T-helper 1 cell (primary cell): Measurements from ENCODE around the gene ATP8A2.

ENCODE experiments used
- DNase-seq, 5 donors: peaks; one replicate each; pipeline ENCODE4 v3.0.0-alpha.2; 2012 to 2020

Gene ATP8A2

DNA sequence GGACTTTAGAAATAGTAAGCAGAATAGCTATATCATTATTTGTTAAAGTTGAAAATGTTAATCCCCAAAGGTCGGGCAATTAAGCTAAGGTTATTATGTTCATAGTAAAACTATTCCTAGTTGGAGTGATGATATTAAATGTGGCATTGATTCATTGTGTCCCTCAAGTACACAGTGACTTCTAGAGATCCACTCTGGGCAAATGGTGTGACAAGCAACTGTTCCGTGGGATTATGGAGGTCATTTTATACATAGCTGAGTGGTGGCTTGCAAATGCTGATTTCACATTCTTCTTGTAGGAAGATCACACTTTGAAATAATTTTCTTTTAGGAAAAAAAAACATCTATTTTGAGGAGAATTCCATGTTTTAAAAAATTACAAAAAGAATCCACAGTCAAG is 317.8 kb downstream of the ATP8A2 start:
- no peak for DNase-seq

DNA sequence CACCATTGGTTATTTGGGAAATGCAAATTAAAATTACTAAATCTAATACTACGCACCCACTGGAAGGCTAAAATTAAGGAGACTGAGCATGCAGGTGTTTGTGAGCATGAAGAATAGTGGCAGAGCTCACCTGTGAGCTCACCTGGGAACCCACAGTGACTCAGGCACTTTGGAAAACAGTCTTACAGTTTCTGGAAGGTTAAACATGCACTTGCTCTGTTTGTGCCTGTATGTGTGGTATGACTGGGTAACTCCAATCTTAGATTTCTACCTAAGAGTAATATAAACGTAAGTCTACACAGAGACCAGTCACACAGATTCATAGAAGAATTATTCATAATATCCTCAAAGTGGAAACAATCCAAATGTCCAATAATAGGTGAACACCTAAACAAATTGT is 318.8 kb downstream of the ATP8A2 start:
- no peak for DNase-seq

DNA sequence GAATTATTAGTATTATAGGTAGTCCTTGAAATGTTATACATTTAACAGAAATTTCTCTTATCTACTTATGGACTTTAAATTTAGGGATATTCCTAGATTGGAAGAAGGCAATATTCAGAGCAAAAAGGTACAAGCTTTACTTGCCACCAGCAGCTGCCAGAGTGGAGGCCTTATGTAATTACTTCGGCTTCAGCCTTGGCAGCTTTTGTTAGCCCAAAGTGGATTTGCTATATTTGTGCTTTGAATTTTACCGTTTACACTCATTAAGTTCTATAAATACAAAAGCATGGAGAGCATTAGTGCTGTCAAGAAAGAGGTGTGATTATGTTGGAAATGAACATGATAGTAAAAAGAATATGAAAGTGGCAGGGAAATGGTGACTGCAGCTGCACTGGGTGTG is 319.9 kb downstream of the ATP8A2 start:
- DNase-seq, result no peak

DNA sequence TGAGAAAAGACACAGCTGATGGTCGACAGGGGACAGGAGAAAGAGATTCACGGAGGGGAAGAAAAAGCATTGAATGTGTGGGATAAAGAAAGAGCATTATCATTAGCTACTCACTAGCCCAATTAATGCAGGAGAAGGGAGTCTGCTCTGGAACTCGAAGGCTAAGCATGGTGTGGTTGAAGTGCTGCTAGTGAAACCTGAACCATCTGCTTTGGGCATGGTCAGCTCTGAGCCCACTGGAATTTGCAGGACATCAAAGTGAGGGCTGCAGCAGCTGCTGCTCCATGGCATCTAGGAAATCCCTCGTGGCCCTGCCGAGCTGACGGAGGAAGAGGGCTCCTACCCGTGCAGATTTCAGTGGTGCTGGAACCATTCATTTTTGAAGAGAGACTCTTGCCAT is 320.3 kb downstream of the ATP8A2 start:
- DNase-seq, result no peak

DNA sequence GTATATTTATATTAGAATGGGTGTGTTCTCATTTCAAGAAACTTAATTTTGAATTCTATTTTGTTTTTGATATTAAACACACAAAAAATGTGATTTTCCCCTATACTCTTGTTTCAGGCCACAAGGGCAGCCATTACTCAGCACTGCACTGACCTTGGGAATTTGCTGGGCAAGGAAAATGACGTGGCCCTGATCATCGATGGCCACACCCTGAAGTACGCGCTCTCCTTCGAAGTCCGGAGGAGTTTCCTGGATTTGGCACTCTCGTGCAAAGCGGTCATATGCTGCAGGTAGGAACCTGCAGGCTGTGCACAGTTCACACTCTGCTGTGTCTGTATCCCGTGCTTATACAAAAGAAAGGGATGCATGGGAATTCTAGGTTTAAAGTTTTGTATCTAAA is 327.3 kb downstream of the ATP8A2 start:
- DNase-seq, result no peak

DNA sequence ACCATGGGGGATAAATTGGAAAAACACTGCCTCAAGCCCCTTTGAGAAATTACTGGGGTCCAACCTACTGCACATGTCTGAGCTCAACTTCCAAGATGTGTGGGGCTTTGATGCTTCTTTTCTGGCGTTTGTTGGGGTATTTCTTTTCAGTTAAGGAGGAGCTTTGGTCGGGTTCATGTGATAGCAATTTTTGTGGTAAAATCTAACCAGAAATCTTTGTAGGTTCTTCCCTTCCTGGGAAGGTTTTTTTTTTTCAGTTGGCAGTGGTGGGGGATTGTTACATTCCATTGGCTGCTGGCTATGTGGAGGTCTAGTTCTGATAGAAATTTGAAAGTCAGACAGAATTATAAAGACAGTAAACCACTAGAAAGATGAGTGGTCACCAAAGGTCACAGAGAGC is 327.8 kb downstream of the ATP8A2 start:
- no peak for DNase-seq

DNA sequence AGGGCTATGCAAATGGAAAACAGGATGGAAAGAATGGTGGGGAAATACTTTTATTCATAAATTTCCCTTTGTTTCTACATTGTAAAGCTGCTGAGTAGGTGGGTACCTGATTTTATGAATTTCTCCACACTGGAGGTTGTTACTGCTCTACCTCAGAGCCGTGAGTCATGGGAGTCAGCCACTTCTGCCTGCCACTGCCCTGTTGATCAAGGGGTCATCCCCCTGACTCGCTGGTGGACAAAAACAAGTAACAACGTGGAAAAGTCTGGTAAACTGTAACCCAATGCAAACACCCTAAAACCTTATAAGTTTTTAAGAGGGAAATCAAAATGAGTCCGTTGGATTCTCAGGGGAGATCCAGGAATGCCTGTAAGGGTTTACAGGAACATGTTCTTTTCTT is 329.5 kb downstream of the ATP8A2 start:
- DNase-seq, result no peak

DNA sequence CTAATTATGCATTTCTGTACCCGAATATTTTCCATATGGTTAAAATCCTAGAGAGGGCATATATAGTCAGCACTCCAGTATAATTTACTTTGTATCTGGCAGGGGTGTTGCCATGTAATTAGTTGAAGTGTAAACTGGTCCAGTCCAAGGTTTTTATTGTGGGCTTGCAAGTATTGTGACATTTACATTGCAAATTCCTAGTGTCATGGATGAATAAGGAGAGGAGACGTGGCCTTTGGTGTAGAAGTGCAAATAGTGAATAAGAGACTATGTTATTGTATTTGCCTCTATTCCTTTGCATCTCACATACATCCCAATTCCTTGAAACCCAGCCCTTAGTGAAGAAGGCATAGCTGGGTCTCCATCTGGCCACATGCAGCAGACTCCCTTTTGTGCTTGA is 330.6 kb downstream of the ATP8A2 start:
- no peak for DNase-seq

DNA sequence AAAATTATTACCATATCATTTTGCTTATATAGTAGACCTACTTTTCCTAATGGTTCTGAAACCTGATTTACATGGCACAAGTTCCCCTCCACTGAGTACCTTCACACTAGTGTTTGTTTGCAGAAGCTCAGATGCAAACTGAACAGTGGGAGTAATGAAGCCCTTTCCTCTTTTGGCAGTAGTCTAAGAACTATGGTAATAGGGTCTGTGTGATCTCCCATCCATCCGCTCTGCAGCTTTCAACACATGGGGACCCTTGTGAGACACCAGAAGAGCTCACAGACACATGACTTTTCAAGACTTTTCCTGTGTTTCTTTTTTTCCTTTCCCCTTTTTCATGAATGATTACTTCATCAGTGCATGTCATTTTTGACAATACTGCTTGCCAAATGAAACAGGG is 336.0 kb downstream of the ATP8A2 start:
- DNase-seq, result no peak

DNA sequence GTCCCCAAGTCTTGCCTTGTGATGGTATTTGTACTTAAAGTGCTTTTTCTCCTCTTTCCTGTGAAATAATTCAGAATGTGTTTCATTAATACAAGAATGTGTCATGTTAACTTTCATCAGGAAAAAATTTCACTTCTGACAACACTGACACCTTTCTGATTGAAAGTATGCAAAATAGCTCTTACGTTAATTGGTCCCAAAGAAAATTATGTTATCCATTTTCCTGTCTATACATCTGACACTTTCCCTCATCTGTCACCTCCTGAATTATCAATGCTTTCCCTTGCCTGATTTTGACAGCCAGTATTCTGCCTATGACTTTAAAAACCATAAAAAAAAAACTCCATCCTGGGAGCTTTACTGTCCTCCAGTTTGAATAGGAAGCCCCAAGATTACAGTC is 336.5 kb downstream of the ATP8A2 start:
- no peak for DNase-seq

DNA sequence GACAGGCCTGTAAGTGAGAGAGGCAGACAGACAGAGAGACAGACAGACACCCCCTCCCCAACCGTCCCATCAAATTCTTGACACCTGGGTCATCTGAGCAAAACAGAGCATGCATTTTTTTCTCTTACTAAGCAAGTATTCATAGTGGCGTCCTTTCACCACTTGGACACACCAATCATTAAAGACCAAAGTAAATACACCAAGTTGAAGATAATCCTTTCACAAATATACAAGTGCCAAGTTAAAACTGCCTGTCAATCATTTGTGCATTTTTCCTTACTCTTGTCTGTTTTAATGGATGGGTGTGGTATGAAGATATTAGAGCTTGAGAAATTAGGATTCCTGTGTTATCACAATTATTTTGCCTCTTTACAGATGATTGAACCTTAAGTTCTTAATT is 337.3 kb downstream of the ATP8A2 start:
- DNase-seq, result no peak

DNA sequence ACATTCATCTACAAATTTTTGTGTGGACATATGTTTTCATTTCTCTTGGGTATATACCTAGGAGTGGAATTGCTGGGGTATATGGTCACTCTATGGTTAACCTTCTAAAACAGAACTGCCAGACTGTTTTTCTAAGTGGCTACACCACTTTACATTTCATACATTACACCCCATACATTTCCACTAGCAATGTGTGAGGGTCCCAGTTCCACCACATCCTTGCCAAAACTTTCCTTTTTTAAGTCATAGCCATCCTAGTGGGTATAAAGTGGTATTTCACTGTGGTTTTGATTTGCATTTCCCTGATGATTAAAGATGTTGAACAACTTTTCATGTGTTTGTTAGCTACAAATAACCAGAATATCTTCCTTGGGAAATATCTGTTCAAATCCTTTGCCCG is 344.0 kb downstream of the ATP8A2 start:
- no peak for DNase-seq

DNA sequence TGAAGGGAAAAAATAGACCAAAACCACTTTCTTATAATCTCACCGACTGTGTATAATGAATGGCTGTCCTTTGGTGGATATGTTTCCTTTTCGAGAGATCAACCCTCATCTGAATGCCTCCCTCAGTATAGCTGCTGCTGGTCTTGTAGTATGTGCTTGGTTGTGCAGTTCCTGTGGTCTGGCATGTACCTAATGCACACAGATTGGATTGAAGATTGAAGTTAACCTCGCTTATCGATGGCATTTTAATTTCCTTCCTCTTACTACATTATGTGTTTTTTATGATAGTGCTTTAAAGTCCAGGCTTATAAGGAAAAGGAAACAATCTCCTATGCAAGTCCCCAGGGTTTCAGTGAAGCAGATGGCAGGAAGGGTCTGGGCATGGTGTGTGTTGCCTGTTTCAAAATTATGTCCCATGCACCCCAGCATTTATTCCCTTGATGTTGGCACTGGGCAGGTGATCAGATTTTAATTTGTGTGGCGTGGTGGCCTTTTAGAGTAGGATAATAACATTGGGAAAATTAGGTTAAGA is 346.0 kb downstream of the ATP8A2 start:
- no peak for DNase-seq

DNA sequence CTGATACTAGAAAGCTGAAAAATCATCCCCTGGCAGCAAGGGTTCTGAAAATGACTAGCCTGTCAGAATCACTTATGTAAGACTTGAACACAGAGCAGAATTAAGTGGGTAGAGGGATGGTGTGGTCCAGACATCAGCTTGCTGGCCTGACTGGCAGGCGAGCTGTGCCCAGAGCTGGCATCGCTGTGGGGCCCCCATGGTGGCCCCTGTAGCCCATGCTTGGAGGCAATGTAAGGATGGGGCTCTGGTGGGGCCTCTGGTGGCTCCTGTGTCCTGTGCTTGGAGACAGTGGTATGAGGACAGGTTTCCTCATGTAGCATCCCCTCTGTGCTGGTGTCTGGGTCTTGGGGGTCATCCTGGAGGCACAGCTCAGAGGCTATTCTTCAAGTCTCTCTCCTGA is 347.9 kb downstream of the ATP8A2 start:
- no peak for DNase-seq

DNA sequence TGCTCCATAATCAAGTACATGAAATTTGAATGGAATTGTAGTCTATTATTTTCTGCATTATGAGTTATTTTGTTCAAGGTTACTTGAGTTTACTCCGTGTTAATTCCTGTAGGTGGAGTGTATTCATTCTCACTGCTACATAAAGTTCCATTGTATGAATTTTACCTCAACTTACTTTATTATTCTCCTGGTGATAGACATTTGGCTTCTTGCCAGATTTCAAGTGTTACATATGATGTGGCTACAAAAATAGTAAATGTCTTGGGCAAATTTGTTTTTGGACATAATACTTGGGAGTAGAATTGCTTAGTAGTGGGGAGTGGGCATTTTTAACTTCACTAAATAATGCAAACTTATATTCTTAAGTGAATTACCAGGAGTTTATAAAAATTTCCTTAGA is 351.1 kb downstream of the ATP8A2 start:
- no peak for DNase-seq

DNA sequence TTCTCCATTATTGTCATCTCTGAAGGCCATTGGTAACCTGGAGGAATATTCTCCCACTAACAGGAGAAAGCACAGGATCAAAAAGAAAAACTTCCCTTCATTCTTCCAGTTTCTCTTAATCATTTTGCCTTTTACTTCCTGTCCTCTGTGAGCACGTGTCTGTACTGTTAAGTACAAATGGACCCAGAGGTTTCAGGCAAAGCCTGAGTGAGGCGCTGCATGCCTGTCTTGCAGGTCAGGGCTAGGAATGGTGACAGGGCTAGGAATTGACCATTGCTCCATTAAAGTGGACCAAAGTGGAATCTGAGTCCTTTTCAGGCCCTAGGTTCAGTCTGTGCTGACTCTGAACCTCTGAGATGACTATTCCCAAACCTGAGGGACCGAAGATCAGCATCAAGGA is 353.3 kb downstream of the ATP8A2 start:
- DNase-seq, result no peak

DNA sequence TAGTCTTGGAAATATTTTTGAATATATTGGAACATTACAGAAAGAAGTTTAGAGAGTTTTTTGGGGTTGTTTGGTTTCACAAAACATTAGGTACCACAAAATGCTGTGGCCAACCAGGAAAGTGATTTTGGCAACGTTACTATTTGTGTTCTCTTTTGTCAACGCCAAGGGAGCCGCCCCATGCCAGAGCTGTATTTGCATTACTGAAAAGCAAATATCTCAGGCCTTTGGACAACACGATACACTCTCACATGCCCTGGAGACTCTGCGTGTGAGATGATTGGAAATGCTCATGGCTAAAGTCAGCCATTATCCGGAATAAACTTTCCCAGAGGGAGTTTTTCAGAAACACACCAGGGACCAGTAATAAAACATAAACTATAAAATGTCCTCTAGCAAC is 355.5 kb downstream of the ATP8A2 start:
- DNase-seq, result no peak

DNA sequence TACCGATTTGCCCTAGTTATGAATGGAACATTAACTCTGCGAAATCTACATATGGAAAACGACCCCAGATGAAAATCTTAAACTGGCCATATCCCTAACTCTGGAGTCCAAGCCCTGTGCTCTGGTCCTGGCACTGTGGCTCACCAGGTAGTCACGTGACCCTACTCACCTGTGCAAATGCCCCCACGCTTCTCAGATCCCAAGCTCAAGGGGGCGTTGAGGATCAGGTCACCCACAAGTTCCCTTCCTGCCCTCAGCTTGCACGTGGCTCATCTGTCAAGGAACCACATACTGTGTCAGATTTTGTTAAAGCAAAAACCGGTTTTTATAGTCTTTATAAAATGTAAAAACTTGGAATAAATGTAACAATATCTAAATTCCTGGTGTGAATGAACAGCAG is 356.0 kb downstream of the ATP8A2 start:
- no peak for DNase-seq

DNA sequence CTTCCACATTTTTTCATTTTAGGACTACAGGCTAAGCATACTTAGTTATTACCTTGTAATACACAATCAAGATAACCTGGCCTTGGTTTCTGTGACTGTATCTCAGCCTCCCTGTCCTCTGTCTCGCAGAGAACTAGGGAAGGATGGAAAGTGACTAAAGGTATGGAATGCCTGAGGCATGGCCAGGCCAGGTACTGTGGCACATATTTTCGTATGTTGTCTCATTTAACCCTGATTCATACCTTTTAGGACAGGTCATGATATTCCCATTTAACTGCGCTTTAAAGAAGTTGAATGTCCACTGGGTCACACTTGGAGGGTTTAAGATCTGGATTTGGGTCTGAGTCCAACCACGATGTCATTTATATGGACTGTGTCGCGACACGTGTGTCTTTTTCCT is 357.4 kb downstream of the ATP8A2 start:
- DNase-seq, result no peak

DNA sequence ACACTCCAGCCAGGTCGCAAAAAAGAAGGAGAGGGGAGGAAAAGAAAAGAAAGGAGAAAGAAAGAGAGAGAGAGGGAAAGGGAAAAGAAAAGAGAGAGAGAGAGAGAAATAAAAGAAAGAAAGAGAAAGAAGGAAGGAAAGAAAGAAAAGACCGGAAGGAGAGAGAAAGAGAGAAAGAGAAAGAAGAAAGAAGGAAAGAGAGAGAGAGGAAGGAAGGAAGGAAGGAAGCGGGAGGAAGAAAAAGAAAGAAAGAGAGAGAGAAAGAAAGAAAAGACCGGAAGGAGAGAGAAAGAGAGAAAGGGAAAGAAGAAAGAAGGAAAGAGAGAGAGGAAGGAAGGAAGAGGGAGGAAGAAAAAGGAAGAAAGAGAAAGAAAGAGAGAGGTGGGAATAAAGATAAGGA is 359.3 kb downstream of the ATP8A2 start:
- no peak for DNase-seq

DNA sequence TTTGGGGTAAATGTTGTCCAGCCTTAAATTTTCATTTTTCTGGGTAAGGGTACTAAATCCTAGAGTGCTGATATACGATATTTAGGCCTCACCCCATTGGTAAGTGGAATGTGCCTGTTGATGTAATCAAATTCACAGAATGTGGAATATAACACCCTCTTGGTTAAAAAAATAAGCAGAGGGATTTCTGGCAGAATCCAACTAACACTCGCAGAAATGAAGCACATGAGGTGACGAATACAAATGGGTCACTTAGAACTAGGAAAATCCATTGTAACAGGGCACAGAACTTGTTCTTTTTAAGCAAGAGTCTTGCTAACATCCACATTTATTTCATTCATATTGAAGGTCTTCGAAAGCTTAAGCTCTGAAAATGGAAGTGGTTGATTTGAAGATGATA is 359.8 kb downstream of the ATP8A2 start:
- no peak for DNase-seq

DNA sequence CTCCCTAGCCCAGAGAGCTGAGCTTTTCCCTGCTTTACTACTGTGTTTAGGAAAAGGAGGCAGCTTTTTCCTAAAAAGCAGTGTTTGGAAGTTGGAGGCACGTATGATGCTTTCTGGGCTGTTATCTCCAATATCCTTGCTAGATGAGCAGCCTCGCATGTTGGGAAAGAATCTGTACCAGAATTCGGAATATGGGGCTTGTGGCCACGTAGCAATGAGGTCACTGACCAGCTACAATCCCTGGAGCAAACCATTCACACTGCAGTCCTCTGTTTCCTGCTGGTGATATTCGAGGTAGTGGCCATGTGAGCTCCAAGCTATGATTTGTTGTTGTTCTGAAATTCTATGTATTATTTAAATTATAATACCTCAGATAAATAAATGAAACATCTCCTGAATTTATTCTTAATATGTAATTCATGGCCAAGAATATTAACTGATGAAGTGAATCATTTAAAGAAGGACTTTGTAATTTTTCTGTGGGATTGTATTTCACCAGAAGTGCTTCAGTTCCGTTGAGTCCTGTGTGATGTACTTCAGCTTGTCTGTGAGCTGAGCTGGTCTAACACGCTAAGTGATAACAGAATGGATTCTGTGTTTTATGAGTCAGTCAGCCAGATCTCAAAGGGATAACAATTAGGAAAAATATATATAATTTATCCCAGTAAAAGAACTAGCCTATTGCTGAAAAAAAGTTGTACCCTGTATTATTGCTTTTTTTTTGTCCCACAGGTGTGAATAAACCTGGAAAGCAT is 360.5 kb downstream of the ATP8A2 start:
- no peak for DNase-seq

DNA sequence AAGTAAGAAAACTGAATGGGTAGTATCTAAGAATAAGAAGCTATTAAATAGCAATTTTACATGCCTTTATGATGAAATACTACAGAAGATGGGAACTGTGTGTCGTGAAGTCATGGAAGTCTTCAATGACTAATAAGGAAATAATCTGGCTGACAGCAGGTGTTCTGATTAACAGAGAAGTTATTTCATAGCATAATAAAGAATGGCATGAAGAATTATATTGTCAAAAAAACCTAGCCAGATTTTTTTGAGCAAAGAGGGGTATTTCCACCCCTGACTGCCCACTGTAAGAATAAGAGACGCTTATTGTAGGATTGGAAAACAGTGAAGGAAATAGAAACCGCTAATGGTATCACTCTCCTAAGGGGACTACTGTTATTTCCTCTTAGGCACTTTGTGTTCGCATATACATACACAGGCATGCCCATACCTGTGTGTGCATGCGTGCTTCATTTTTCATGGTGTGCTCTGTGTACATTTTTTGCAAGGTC is 361.3 kb downstream of the ATP8A2 start:
- DNase-seq, result no peak

DNA sequence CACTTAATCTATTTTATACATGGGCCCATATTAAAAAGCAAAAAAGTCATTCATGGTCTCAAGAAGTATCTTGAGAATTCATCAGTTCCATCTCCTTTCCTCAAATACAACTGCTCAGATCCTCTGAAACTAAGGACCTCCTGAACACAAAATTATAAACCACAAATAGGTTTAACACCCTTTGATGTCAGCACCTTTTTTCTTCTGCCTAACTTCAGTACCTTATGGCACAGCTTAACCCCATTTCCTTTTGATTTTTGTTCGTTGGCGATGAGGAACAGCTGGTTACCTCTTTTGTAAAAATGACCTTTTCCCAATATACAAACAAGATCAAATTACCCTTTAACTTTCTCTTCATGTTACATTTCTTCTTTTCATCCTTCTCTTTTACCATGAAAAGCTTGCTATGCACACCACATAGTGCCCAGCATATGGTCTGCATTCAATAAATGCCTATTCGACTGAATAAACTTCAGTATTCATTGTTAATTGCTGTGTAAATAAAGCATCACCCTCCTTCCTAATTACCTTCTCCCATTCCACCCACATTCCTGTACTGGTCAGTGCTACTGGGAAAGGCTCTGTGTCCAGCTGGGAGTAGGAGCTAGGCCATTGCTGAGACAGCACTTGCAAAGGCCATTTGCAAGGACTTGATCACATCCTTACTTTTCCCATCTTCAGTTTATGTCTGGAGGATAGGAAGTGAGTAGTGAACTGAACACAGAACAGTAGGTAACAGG is 362.1 kb downstream of the ATP8A2 start:
- no peak for DNase-seq
